GM18951 (cell line): ENCODE measurements around the gene ATP8B3.

Experiments
- POLR2A ChIP-seq: IDR thresholded peaks from 4 replicates; pipeline ENCODE4 v1.6.1; 2011; ENCODE audit warnings: mild to moderate bottlenecking; ENCODE audit not compliant: insufficient read length, insufficient read depth; ENCODE audit errors: extremely low read depth
- in situ Hi-C: fragments of 300-500 bp; cut with MboI; formaldehyde crosslinking; loops from one replicate; pipeline ENCODE4 v1.12.0; 2022; ENCODE audit warnings: low sequenced_read_pairs, mixed read lengths, inconsistent platforms; ENCODE audit not compliant: unreplicated experiment

The ATP8B3 gene

GRCh38 chr19:1832046-1832663 lies 20.1 kb upstream of the ATP8B3 start:
- in situ Hi-C loops = no loop called here

GRCh38 chr19:1830978-1831377 lies 18.9 kb upstream of the ATP8B3 start:
- no peak for TF ChIP-seq POLR2A
- in situ Hi-C loops = no loop called here

More at GRCh38 chr19:1832046-1832663, 20.1 kb upstream of the ATP8B3 start:
- TF ChIP-seq POLR2A = no peak

GRCh38 chr19:1830568-1830967 lies 18.5 kb upstream of the ATP8B3 start:
- in situ Hi-C loops = no loop called here
- TF ChIP-seq POLR2A = no peak

GRCh38 chr19:1829958-1830357 lies 17.9 kb upstream of the ATP8B3 start:
- TF ChIP-seq POLR2A = no peak
- in situ Hi-C loops = no loop called here

GRCh38 chr19:1828279-1829238 lies 16.5 kb upstream of the ATP8B3 start:
- TF ChIP-seq POLR2A = no peak
- in situ Hi-C loops = no loop called here

- no peak for TF ChIP-seq POLR2A
- in situ Hi-C loops = no loop called here
These were observed 15.6 kb upstream of the ATP8B3 start for GRCh38 chr19:1827566-1828278.

- in situ Hi-C loops = no loop called here
- no peak for TF ChIP-seq POLR2A
These were observed 14.8 kb upstream of the ATP8B3 start for GRCh38 chr19:1826557-1827521.

- TF ChIP-seq POLR2A = no peak
- in situ Hi-C loops = no loop called here
These were observed 14.0 kb upstream of the ATP8B3 start for GRCh38 chr19:1825909-1826556.

- TF ChIP-seq POLR2A = no peak
- in situ Hi-C loops = no loop called here
These were observed 12.2 kb upstream of the ATP8B3 start for GRCh38 chr19:1824252-1824622.

GRCh38 chr19:1823539-1824251 lies 11.6 kb upstream of the ATP8B3 start:
- TF ChIP-seq POLR2A = no peak
- in situ Hi-C loops = no loop called here

GRCh38 chr19:1823020-1823419 lies 10.9 kb upstream of the ATP8B3 start:
- TF ChIP-seq POLR2A = no peak
- in situ Hi-C loops = no loop called here
